ENCODE data around the gene OSBPL8.

Gene OSBPL8

DNA sequence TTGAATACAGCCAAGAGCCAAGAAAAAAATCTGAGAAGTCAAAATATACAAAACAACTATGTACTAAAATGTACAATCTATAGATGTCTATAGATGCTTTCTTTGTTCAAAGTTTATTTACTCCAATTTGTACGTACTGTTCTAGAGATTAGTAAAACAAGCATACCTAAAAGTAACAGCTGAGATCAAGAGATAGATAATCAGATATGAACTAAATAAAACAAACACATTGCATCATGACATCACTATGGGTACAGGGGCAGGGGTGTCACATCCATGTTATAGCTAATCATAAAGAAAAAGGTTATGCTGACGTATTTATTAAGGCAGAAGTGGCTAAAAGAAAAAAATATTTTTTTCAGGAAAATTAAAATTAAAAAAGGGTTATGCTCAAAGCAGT lies 139.3 kb downstream of the OSBPL8 start:
- ATAC-seq: no peak
- no peak for TF ChIP-seq TCF4 (CRISPR knock-in tag; IDR thresholded peaks at IDR 0.05; ENCODE audit: borderline replicate concordance)

DNA sequence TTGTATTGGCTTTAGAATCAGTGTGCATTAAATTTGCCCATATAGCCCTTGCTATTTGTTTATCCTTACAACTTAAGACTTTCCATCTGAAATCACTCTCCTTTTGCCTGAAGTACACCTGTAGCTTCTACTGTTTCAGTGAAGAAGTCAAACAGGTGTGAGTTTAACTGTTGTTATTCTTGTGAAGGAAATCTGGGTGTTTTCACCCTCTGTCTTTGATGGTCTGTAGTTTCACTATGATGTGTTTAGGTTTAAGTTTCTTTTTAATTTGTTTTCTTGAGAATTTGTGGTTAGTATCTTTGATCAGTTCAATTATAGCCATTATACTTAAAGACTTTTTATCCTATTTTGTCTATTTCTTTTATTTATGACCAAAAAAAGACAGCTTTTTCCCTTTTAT lies 142.5 kb downstream of the OSBPL8 start:
- no peak for ATAC-seq
- no peak for TF ChIP-seq ESRRG (CRISPR knock-in tag; IDR thresholded peaks at IDR 0.05)
- no peak for TF ChIP-seq ISL1 (CRISPR knock-in tag; IDR thresholded peaks at IDR 0.05)
- TF ChIP-seq CSRNP3 (CRISPR knock-in tag; IDR thresholded peaks at IDR 0.05): no peak
- TF ChIP-seq ZFP3 (CRISPR knock-in tag; IDR thresholded peaks at IDR 0.05): no peak
- no peak for TF ChIP-seq OSR1 (CRISPR knock-in tag; IDR thresholded peaks at IDR 0.05)
- no peak for TF ChIP-seq ZNF70 (CRISPR knock-in tag; IDR thresholded peaks at IDR 0.05)
- TF ChIP-seq TCF4 (CRISPR knock-in tag; IDR thresholded peaks at IDR 0.05; ENCODE audit: borderline replicate concordance): no peak
- TF ChIP-seq ZNF8 (CRISPR knock-in tag; IDR thresholded peaks at IDR 0.05): no peak
- TF ChIP-seq CREB5 (CRISPR knock-in tag; IDR thresholded peaks at IDR 0.05; ENCODE audit: low read depth): no peak
- no peak for TF ChIP-seq SNAI2 (CRISPR knock-in tag; IDR thresholded peaks at IDR 0.05)
- TF ChIP-seq ZC3H10 (CRISPR knock-in tag; IDR thresholded peaks at IDR 0.05): no peak
- no peak for TF ChIP-seq POU6F1 (CRISPR knock-in tag; IDR thresholded peaks at IDR 0.05; ENCODE audit: borderline replicate concordance, low read depth)
- TF ChIP-seq ZFP30 (CRISPR knock-in tag; IDR thresholded peaks at IDR 0.05): no peak
- TF ChIP-seq ARNTL (CRISPR knock-in tag; IDR thresholded peaks at IDR 0.05; ENCODE audit: borderline replicate concordance, low read depth): no peak
- no peak for TF ChIP-seq PATZ1 (CRISPR knock-in tag; IDR thresholded peaks at IDR 0.05; ENCODE audit: borderline replicate concordance)

- ATAC-seq: no peak
- TF ChIP-seq ZNF8 (CRISPR knock-in tag; IDR thresholded peaks at IDR 0.05): no peak
- no peak for TF ChIP-seq POU6F1 (CRISPR knock-in tag; IDR thresholded peaks at IDR 0.05; ENCODE audit: borderline replicate concordance, low read depth)
- TF ChIP-seq ZFP3 (CRISPR knock-in tag; IDR thresholded peaks at IDR 0.05): no peak
- TF ChIP-seq ZNF70 (CRISPR knock-in tag; IDR thresholded peaks at IDR 0.05): no peak
- no peak for TF ChIP-seq ARNTL (CRISPR knock-in tag; IDR thresholded peaks at IDR 0.05; ENCODE audit: borderline replicate concordance, low read depth)
Observed at GRCh38 chr12:76413121-76413520, 146.4 kb downstream of the OSBPL8 start.

- ATAC-seq: no peak
- TF ChIP-seq CREB5 (CRISPR knock-in tag; IDR thresholded peaks at IDR 0.05; ENCODE audit: low read depth): no peak
- no peak for TF ChIP-seq POU6F1 (CRISPR knock-in tag; IDR thresholded peaks at IDR 0.05; ENCODE audit: borderline replicate concordance, low read depth)
- no peak for TF ChIP-seq ZNF70 (CRISPR knock-in tag; IDR thresholded peaks at IDR 0.05)
Observed at GRCh38 chr12:76410781-76411180, 148.8 kb downstream of the OSBPL8 start.
